Stimulated activated CD8-positive, alpha-beta memory T cell treated with anti-CD3 and anti-CD28 coated beads, Interleukin-15, amount 100 ng/mL, for 24 hours (primary cell): ENCODE measurements around the gene HACE1.

Experiments
- DNase-seq: peaks from one replicate; pipeline ENCODE4 v3.0.0-alpha.2; 2020; ENCODE audit warnings: low read depth

Gene HACE1

DNA sequence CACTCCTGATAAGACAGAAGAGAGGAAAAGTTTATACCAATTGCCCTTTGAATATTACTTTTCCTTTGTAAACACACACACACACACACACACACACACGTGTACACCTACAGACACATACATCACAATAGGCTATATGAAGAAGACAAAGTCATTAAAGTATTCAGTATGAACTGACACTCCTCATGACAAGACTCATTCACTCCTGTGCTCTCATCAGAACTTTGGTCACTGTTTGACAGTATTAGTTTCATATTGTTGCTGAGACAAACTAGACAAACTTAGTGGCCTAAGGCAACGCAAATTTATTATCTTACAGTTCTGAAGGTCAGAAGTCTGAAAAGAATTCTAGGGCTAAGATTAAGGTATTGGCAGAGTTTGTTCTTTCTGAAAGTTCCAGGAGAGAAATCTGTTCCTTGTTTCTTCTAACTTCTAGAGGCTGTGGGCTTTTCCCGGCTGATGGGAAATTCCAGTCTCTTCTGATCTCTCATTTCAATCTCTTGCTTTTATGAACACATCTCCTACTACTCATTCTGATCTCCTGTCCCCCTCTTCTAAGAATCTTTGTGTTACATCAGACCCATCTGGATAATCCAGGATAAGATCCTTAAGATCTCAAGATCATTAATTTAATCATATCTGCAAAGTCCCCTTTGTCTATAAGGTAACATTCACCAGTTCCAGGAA lies 171.3 kb downstream of the HACE1 start:
- DNase-seq = no peak

DNA sequence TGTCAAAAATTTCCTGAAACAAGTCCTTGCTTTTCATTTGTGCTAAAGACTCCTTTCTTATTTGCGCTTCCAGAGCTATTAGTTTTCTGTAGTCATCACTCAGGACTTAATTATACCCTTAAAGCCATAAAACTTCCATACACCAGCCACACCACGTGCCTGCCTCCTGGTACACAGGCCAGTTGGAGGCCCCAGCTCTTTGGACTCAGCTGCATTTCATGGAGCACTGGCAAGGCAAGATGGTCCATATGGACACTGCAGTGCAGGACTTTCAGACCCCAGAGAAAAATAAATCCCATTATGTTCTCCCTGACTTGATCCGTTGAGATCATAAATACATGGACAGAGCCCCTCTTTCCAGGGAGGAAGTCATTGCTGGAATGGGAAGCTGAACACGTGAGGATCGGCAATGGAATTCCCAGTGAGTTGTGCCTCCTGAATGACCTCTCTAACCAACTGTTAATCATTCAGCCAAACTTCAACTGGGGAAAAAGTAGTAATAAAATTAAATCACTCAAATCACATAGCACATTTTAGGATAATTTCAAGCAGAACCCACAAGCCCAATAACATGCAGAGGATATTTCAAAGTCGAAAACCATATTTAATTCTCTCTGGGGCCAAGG lies 173.1 kb downstream of the HACE1 start:
- DNase-seq = no peak

DNA sequence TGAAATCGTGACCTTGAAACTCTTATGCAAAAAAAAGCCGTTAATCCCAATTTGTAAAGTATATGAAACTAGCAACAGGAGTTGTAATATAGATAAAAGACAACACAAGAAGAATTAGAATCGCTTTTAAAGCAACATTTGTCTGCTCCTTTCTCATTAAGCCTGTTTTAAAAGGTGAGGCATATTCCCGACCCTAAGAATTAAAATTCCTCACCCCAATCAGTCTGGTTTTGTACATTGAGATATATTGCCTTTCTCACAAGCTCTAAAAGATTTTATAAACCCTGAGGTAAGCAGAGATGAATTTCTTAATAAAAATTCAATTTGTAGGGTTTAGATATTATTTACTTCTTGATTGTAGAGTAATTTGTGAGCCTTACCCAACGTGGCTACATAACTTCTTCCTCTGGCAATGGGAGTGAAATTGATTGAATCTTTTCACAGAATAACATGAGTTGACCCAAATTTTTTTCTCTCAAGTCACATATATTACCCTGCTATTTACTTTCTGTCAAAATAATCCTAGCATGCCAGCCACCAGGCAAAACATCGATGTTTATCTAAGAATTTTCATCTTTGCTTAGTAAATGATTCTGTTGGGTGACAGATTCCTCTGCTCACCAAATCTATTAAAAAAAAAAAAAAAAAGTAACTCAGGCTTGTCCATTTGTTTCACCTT lies 173.7 kb downstream of the HACE1 start:
- no peak for DNase-seq

DNA sequence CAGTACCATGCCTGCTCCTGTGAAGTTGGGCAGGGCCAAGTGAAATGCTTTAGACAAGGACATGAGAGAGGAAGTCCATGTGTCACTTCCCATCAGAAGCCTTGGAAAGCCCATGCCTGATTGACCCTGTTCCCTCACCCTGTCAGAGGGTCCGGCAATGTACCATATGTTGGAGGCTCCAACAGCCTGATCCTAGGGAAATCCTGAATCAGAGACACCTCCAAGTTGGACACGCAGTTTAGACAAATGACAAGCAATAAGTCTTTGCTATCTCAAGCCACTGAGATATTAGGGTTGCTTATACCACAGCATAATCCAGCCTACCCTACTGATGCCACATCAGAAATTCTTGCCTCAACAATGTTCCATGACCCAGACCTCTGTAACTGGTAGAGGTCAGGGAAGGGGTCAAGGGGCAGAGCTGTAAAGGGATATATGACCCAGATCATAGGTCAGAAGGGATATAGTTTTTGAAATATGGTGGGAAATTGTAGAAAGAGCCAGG lies 174.8 kb downstream of the HACE1 start:
- DNase-seq = no peak

DNA sequence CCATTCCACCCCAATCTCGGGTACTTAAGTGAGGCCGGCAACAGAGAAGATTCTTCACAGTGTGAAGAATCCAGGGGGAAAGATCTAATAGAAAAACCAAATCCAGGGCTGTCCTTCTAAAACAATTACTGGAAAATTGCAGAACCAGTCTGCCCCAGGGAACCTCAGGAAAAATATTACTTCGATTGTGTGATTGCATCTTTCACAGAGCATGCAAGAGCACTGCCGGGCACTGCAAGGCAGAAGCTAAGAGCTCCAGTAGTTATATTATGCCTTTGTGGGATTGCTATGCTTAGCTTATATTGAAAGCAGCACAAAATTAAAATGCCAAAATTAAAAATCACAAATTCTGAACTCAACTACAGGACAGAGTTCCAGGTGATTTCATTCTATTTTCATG lies 175.9 kb downstream of the HACE1 start:
- no peak for DNase-seq

DNA sequence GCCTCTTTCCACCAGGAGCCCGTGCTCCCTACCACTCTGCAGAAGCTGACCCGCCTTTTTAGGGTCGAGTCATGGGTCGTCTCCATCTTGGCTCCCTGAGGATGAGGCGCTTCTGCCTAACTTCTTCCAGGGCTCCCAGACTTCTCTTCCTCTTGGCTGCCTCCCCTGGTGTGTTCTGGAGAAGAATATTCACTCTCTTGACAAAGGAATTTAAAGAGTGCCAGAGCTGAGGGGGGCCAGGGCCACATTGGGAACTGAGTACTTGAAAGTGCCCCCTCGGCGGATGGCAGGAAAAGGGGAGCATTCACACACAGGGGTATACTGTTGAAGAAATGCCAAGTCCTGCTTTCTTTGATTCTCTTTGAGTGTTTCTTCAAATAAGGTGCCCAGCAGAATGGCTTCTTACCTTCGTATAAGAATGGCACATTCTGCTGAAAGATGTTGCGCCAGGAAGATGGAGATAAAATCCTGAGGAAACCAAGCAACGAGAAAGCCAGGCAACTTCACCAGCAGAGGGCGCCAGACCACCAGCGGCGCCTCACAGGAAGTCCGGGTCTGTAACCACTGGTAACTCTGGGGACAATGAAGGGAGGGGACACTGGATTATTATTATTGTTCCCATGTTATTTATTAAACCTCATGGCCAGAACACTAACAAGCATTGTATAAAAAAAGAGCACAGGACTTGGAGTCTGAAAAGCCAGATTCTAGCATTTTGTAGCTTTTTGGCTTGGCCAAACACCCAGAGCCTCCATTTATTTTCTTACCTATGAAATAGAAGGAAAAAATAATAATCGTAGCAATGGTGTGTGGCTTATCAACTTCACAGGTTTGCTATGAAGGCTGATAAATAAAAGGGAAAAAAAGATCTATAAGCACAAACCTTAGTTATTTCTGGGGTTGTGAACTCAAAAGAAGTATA lies 176.7 kb downstream of the HACE1 start:
- DNase-seq = peak; percentile 53

DNA sequence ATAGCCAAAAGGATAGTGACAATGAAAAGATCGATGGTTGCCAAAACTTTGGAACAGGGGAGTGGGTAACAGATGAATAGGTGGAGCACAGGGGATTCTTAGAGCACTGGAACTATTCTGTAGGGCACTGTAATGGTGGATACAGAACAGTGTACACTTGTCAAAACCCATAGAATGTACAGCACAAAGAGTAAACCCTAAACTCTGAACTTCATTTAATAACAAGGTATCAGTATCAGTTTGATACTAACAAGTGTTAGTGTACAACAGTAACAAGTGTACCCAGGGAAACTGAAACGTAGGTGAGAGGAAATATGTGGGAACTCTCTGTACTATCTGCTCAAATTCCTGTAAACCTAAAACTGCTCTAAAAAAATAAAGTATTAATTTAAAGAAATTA lies 179.2 kb downstream of the HACE1 start:
- no peak for DNase-seq

DNA sequence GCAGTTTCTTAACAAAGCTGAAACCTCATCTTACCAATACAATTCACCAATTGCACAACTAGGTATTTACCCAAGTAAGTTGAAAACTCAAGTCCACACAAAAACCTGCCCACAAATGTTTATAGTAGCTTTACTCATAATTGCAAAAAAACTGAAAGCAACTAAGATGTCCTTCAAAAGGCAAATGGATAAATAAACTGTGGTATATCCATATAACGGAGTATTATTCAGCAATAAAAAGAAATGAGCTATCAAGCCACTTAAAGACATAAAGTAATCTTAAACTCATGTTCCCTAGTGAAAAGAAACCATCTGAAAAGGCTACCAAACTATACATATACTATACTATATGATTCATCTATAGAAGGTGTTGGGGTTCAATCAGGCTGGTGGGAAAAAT lies 179.7 kb downstream of the HACE1 start:
- no peak for DNase-seq
